Muscle layer of colon (tissue), 2 donors: ENCODE measurements around the gene FOXL3.
"Not testable (repeated sequence)": the region's sequence is repeated elsewhere in the genome, so short reads cannot be mapped to it uniquely, and the experiment has no call there.

ENCODE experiments used
- H3K27ac ChIP-seq: one replicate; pipeline ENCODE4 v1.7.0; 2013; ENCODE audit warnings: low read depth, mild to moderate bottlenecking, low read length, moderate library complexity
- H3K27me3 ChIP-seq, 2 donors: one replicate each; pipeline ENCODE4 v1.7.0; 2013; ENCODE audit warnings: low read length in 2 of 2, mild to moderate bottlenecking in 2 of 2; ENCODE audit not compliant: insufficient read depth in 2 of 2, control insufficient read depth in 1 of 2
- H3K36me3 ChIP-seq: one replicate; pipeline ENCODE4 v1.7.0; 2013; ENCODE audit warnings: mild to moderate bottlenecking, low read length; ENCODE audit not compliant: insufficient read depth
- H3K4me1 ChIP-seq: one replicate; pipeline ENCODE4 v1.7.0; 2013; ENCODE audit warnings: mild to moderate bottlenecking, low read length; ENCODE audit not compliant: insufficient read depth
- H3K4me3 ChIP-seq, 2 donors: one replicate each; pipeline ENCODE4 v1.7.0; 2013; ENCODE audit warnings: low read length in 2 of 2, low read depth in 1 of 2, mild to moderate bottlenecking in 1 of 2, moderate library complexity in 1 of 2
- H3K9ac ChIP-seq: one replicate; pipeline ENCODE4 v1.7.0; 2013; ENCODE audit warnings: low read length
- H3K9me3 ChIP-seq: one replicate; pipeline ENCODE4 v1.7.0; 2013; ENCODE audit warnings: mild to moderate bottlenecking, low read length
- donor health status: abdominal sarcoma.
- donor health status: Adenocarcinoma of cecum.

FOXL3 gene

GRCh38 chr7:332020-332517 is 42.1 kb downstream of the FOXL3 start:
- Histone ChIP-seq H3K27me3 (peaks cover 0 to 5% of the 10 kb centered on the region in 2 donors), H3K27ac (no peak overlapping the region), H3K9me3 (no peaks in the 10 kb centered on the region), H3K36me3 (no peaks in the 10 kb centered on the region), H3K9ac (no peak overlapping the region), H3K4me3 (no peak overlapping the region), H3K4me1 (peaks cover 4% of the 10 kb centered on the region)

DNA sequence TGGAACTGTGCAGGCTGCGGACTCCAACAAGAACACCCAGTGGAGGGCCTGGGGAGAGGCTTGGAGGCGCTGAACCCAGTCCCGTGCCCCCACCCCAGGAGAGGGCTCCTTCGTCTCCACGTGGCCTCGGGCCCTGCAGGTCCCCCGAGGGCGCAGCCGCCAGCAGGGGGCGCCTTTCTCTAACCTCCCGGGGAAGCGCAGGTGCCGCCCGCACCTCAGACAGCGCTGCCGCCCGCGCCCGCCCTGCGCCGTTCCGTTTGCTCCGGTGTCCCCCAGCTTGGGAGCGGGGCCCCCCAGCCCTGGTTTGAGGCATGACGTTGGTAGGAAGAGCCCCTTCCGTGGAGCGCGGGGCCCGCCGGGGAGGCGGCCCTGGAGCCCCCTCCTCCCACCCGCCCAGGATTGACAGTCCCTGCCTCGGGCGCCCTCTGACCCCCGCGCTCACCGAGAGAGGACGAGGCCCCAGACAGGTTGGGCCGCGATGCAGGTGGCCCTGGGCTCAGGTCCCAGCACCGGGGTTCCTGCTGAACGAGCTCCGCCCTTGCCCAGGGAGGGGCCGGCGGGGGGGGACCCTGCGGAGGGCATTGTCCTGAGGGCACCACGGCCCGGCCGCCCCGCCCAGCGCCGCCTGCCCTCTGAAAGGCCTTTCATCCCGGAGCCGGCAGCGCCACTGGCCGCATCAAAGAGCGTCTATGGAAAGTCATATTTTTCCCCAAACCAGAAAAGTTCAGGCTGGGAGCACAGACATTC is 42.8 kb downstream of the FOXL3 start:
- Histone ChIP-seq H3K4me1 (peaks cover 4% of the 10 kb centered on the region), H3K27ac (no peak overlapping the region), H3K9ac (no peak overlapping the region), H3K9me3 (no peaks in the 10 kb centered on the region), H3K36me3 (no peaks in the 10 kb centered on the region), H3K4me3 (peak overlapping the region in 1 of 2 donors; percentile 13), H3K27me3 (peaks cover 0 to 5% of the 10 kb centered on the region in 2 donors)

DNA sequence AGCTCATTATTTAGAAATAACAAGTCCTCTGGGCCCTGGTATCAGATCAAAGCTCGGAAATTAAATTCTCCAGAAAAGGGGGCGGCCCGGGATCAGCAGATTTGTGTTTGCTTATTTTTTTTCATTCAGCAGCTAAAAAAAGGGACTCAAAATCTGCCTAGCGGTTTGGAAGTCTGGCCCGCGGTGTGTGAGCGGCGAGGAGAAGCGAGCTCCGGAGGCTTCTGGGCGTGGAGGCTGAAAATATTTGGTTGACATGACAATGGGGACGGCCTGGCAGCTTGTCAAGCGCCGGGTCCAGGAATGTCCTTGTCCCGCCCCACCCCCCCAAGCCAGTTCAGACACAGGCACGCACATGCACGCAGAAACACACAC is 43.4 kb downstream of the FOXL3 start:
- no peak overlapping the region for H3K4me3 ChIP-seq
- peaks cover 4% of the 10 kb centered on the region for H3K4me1 ChIP-seq
- H3K9ac ChIP-seq, result no peak overlapping the region
- no peak overlapping the region for H3K27ac ChIP-seq
- peaks cover 0 to 5% of the 10 kb centered on the region in 2 donors for H3K27me3 ChIP-seq
- no peaks in the 10 kb centered on the region for H3K9me3 ChIP-seq
- H3K36me3 ChIP-seq, result no peaks in the 10 kb centered on the region

GRCh38 chr7:334618-335357 is 44.8 kb downstream of the FOXL3 start:
- H3K4me3 ChIP-seq, result no peak overlapping the region
- H3K27me3 ChIP-seq, result peaks cover 0 to 5% of the 10 kb centered on the region in 2 donors
- H3K4me1 ChIP-seq, result peaks cover 4% of the 10 kb centered on the region
- no peak overlapping the region for H3K27ac ChIP-seq
- H3K9me3 ChIP-seq, result no peaks in the 10 kb centered on the region
- H3K9ac ChIP-seq, result no peak overlapping the region
- H3K36me3 ChIP-seq, result no peaks in the 10 kb centered on the region

GRCh38 chr7:335358-336148 is 45.6 kb downstream of the FOXL3 start:
- Histone ChIP-seq H3K4me1 (peaks cover 4% of the 10 kb centered on the region), H3K27ac (no peak overlapping the region), H3K4me3 (no peak overlapping the region)

GRCh38 chr7:336149-336533 is 46.2 kb downstream of the FOXL3 start:
- not testable (repeated sequence) for H3K9ac ChIP-seq, H3K36me3 ChIP-seq, H3K4me1 ChIP-seq, H3K4me3 ChIP-seq, H3K27me3 ChIP-seq, H3K27ac ChIP-seq, H3K9me3 ChIP-seq

More at GRCh38 chr7:335358-336148, 45.6 kb downstream of the FOXL3 start:
- Histone ChIP-seq H3K9me3 (no peaks in the 10 kb centered on the region), H3K36me3 (no peaks in the 10 kb centered on the region), H3K9ac (no peak overlapping the region), H3K27me3 (peaks cover 0 to 5% of the 10 kb centered on the region in 2 donors)

DNA sequence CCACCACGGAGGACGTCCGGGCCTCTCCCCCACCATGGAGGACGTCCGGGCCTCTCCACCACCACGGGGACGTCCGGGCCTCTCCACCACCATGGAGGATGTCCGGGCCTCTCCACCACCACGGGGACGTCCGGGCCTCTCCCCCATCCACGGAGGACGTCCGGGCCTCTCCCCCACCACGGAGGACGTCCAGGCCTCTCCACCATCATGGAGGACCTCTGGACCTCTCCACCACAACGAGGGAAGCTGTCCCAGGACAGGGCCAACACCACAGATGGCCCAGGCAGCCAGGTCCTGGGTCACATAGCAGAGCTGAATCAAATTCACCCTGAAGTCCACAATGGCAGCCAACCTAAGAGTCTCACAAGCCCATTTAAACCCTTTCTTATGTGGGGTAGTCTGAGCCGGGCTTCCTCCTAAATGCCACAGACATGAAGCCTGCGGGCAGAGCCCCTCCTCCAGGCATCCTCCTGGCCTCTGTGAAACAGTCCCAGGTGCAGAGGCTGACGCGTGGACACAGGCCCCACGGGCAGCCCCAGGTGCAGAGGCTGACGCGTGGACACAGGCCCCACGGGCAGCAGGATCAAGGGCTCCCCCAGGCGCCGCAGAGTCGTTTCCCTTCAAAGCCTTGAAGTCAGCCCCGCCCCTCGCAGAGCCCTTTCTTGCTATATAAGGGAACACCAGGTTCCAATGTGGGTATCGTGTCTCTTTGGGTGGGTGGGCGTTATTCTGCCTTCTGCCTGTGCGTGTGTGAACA is 47.0 kb downstream of the FOXL3 start:
- H3K9me3 ChIP-seq, result no peaks in the 10 kb centered on the region
- H3K27ac ChIP-seq, result no peak overlapping the region
- H3K36me3 ChIP-seq, result no peaks in the 10 kb centered on the region
- peaks cover 4% of the 10 kb centered on the region for H3K4me1 ChIP-seq
- H3K4me3 ChIP-seq, result no peak overlapping the region
- H3K9ac ChIP-seq, result no peak overlapping the region
- H3K27me3 ChIP-seq, result peaks cover 0 to 5% of the 10 kb centered on the region in 2 donors

DNA sequence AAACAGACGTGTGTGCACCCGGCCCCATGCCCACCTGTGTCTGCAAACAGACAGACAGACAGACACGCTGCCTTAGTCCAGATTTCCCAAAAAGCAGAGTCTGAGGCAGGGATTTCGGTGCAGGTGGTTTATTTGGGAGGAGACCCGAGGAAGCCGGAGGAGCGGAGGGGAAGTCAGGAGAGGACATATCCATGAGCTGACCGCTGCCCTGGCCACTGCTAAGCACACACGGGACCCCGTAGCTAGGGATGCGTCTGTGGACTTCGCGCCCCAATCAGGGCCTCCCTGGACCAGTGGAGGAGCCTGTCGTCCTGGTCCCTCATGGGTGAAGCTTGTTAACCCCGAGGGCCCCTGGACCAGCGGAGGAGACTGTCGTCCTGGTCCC is 47.6 kb downstream of the FOXL3 start:
- Histone ChIP-seq H3K9ac (no peak overlapping the region), H3K4me3 (no peak overlapping the region), H3K4me1 (peaks cover 4% of the 10 kb centered on the region), H3K27me3 (peaks cover 0 to 5% of the 10 kb centered on the region in 2 donors), H3K36me3 (no peaks in the 10 kb centered on the region), H3K27ac (no peak overlapping the region), H3K9me3 (no peaks in the 10 kb centered on the region)

DNA sequence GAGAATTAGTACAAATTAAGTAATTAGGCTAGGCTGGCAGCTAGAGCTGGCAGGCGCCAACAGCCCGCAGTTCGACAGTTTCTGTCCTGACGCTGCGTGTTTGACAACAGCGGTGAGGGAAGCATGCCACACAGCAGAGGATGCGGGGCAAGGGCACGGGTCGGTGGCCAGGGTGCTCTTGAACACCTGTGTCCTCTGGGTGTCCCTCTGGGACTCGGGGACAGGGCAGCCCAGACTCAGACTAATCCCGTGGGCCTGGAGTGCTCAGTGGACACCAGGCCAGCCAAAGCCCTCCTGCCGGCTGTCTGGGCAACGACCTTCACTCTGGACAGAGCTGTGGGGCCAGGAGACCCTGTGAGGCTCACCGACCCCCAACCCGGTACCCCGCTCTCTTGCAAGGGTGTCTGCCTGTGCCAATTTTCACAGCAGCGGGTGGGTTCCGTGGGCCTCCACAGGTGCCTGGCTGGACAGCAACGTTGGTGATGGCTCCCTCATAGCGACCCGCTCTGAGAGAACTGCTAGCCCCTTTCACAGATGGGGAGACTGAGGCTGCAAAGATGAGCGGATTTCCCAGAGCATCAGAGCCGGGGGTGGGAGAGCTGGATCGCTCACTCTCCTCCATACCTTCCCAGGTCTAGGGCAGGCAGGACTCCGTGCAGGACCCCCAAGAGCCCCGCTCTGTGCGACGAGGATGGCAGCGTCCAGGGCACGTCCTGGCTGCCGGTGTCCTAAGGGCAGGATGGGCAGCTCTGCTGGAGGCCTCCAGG is 48.5 kb downstream of the FOXL3 start:
- Histone ChIP-seq H3K27ac (no peak overlapping the region), H3K36me3 (no peaks in the 10 kb centered on the region), H3K9me3 (no peaks in the 10 kb centered on the region), H3K4me3 (no peak overlapping the region), H3K9ac (no peak overlapping the region), H3K4me1 (no peaks in the 10 kb centered on the region), H3K27me3 (no peaks in the 10 kb centered on the region)

GRCh38 chr7:339062-339342 is 49.0 kb downstream of the FOXL3 start:
- H3K4me1 ChIP-seq, result no peaks in the 10 kb centered on the region
- no peaks in the 10 kb centered on the region for H3K36me3 ChIP-seq
- no peak overlapping the region for H3K27ac ChIP-seq
- H3K4me3 ChIP-seq, result no peak overlapping the region
- H3K9me3 ChIP-seq, result no peaks in the 10 kb centered on the region
- no peak overlapping the region for H3K9ac ChIP-seq
- H3K27me3 ChIP-seq, result no peaks in the 10 kb centered on the region
